Right ventricle myocardium superior (tissue), 1 donor: ENCODE results near the gene CA5A. TPM values are rescaled to one million over a fixed set of nuclear protein-coding genes. Genes with fewer than 3 reads are reported as not detected.
"Not testable (repeated sequence)": the region's sequence is repeated elsewhere in the genome, so short reads cannot be mapped to it uniquely, and the experiment has no call there.

Source experiments
- ATAC-seq: fragments of 200-7000 bp; cut with Tn5 transposase; one replicate; pipeline ENCODE4 v1.9.1; 2020; ENCODE audit warnings: mild to moderate bottlenecking; ENCODE audit not compliant: poor library complexity
- DNase-seq: peaks from one replicate; pipeline ENCODE4 v3.0.0-alpha.2; 2020
- intact Hi-C: fragments of 100-400 bp; cut with DNase I; formaldehyde crosslinking; loops from one replicate; pipeline ENCODE4 v1.11.2; 2022
- total RNA-seq: library from RNA; stranded (reverse); fragmentation: NEBNext Ultra II Directional; extraction: Animal tissue kit (Norgen Biotek cat#: 25700); gene quantifications from one replicate; pipeline ENCODE4 v1.2.1, GENCODE V29; 2021
- donor health status: DM: no; HTN: yes; CAD: no; lungs with severe emphysema.

CA5A gene
- total RNA-seq, 1 donor from 2014 or later = not detected

- intact Hi-C loops = no loop called here
- ATAC-seq = no peak
Measured at GRCh38 chr16:87882436-87883019, 53.8 kb downstream of the CA5A start.

GRCh38 chr16:87881324-87882200 lies 54.8 kb downstream of the CA5A start:
- no peak for ATAC-seq
- intact Hi-C loops = no loop called here
- no peak for DNase-seq

More at GRCh38 chr16:87882436-87883019, 53.8 kb downstream of the CA5A start:
- no peak for DNase-seq

GRCh38 chr16:87880117-87880696 lies 56.1 kb downstream of the CA5A start:
- intact Hi-C loops = no loop called here
- DNase-seq = no peak
- ATAC-seq = no peak

- ATAC-seq, DNase-seq, intact Hi-C loops: not testable (repeated sequence)
Measured at GRCh38 chr16:87879411-87880013, 56.8 kb downstream of the CA5A start.

GRCh38 chr16:87878704-87879103 lies 57.6 kb downstream of the CA5A start:
- ATAC-seq (no peak), DNase-seq (no peak)
- intact Hi-C loops = no loop called here

GRCh38 chr16:87877942-87878507 lies 58.3 kb downstream of the CA5A start:
- intact Hi-C loops = no loop called here
- ATAC-seq = no peak

GRCh38 chr16:87874639-87875427 lies 61.5 kb downstream of the CA5A start:
- DNase-seq (no peak), ATAC-seq (no peak)
- intact Hi-C loops = no loop called here

More at GRCh38 chr16:87877942-87878507, 58.3 kb downstream of the CA5A start:
- no peak for DNase-seq

GRCh38 chr16:87870418-87871291 lies 65.7 kb downstream of the CA5A start:
- ATAC-seq, DNase-seq: not testable (repeated sequence)
- intact Hi-C loops = loop anchor here (1.0 kb wide), 1 partner anchor 91 kb away; no protein-coding TSS in a partner anchor

GRCh38 chr16:87869879-87870417 lies 66.4 kb downstream of the CA5A start:
- ATAC-seq, DNase-seq, intact Hi-C loops: not testable (repeated sequence)

- intact Hi-C loops = not testable (repeated sequence)
- peak; percentile 87 for ATAC-seq
- DNase-seq = peak; percentile 89
Measured at GRCh38 chr16:87869061-87869878, 67.1 kb downstream of the CA5A start, which contains the start of gene SLC7A5. Gene SLC7A5, minus strand, starts transcription at chr16:87869507. Its CDS starts 85 bp downstream, at chr16:87869422.

- intact Hi-C loops, ATAC-seq, DNase-seq: not testable (repeated sequence)
Measured at GRCh38 chr16:87868254-87869029, 67.9 kb downstream of the CA5A start.

- ATAC-seq, intact Hi-C loops, DNase-seq: not testable (repeated sequence)
Measured at GRCh38 chr16:87865902-87866555, 70.3 kb downstream of the CA5A start.

GRCh38 chr16:87864331-87864989 lies 71.9 kb downstream of the CA5A start:
- ATAC-seq (no peak), DNase-seq (no peak)
- intact Hi-C loops = no loop called here

GRCh38 chr16:87863327-87863635 lies 73.0 kb downstream of the CA5A start:
- ATAC-seq = peak; percentile 61
- DNase-seq, intact Hi-C loops: not testable (repeated sequence)
